ENCODE measurements around the gene MARVELD1. TPM values are rescaled to one million over a fixed set of nuclear protein-coding genes. Genes with fewer than 3 reads are reported as not detected.

The MARVELD1 gene
- total RNA-seq: 47.7 and 53.4 TPM in 2 replicates

GRCh38 chr10:97713339-97713825, at the start of gene MARVELD1:
MARVELD1 (plus strand) TSS chr10:97713730; CDS start chr10:97713877, 147 bp downstream.

GRCh38 chr10:97686962-97687784, 26.4 kb upstream of the MARVELD1 start, which contains the start of gene AVPI1:
AVPI1 (minus strand) TSS chr10:97687241; CDS start chr10:97679905, 7,336 bp downstream.

GRCh38 chr10:97736902-97737769, 23.6 kb downstream of the MARVELD1 start, which contains the start of gene ZFYVE27:
ZFYVE27 (plus strand) TSS chr10:97737128; CDS start chr10:97738478, 1,350 bp downstream.

Other genes starting within 250 kb of the MARVELD1 start
- gene MMS19, start 215.3 kb upstream of the MARVELD1 start, total RNA-seq: 62.8 and 107 TPM in 2 replicates
- gene UBTD1, start 214.8 kb upstream of the MARVELD1 start, total RNA-seq: 27.5 and 32.8 TPM in 2 replicates
- 2.5 TPM in 1 of 2 replicates, not detected in the other for gene ANKRD2, start 141.0 kb upstream of the MARVELD1 start, total RNA-seq
- 0.13 and 0.48 TPM in 2 replicates for gene HOGA1, start 129.3 kb upstream of the MARVELD1 start, total RNA-seq
- gene C10orf62, start 124.0 kb upstream of the MARVELD1 start, total RNA-seq: not detected in 2 replicates
- gene MORN4, start 80.2 kb upstream of the MARVELD1 start, total RNA-seq: 3.4 and 7.4 TPM in 2 replicates
- 17.8 and 32.2 TPM in 2 replicates for gene PI4K2A, start 73.1 kb upstream of the MARVELD1 start, total RNA-seq
- gene AVPI1, start 26.5 kb upstream of the MARVELD1 start, total RNA-seq: 17.1 and 28.0 TPM in 2 replicates
- gene ZFYVE27, start 23.4 kb downstream of the MARVELD1 start, total RNA-seq: 9.6 and 15.3 TPM in 2 replicates
- gene SFRP5, start 58.3 kb downstream of the MARVELD1 start, total RNA-seq: 0.32 TPM in 1 of 2 replicates, not detected in the other
- gene GOLGA7B, start 136.1 kb downstream of the MARVELD1 start, total RNA-seq: not detected in 2 replicates

Measured in epithelial cell of alveolus of lung (primary cell).